ENCODE results near the gene RPL10A.

RPL10A gene

GRCh38 chr6:35483893-35484645 is 15.9 kb downstream of the RPL10A start:
- Histone ChIP-seq H3K4me3 (no peak overlapping the region), H4K20me1 (no peaks in the 10 kb centered on the region), H3K4me2 (no peak overlapping the region), H3K9ac (no peak overlapping the region), H3K27ac (no peak overlapping the region), H3K27me3 (no peaks in the 10 kb centered on the region), H3K9me3 (no peaks in the 10 kb centered on the region), H3K36me3 (no peaks in the 10 kb centered on the region), H3K4me1 (peaks cover 24% of the 10 kb centered on the region)
- no peak for TF ChIP-seq Cebpa-rat (IDR thresholded peaks at IDR 0.05)

DNA sequence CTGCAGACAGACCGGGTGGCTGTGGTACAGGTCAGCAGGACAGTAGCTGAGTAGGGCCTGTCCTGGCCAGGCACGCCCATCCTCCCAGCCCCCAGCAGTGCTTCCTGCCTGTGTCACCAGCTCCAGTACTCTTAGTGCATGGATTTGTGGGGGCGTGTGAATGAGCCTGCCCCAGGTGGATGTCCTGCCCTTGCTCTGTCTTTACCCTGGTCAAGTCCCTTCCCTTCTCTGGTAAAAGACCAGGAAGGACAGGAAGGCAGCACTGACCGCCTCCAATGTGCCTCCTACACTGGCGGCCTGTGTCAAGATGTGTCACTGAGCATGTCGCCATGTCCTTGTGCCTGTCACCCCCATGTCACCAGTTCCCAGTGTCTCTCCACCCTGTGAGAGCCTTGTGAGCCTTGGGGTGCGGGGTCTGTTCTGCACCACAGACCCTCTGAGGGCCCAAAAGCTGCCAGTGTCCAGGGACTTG is 16.8 kb downstream of the RPL10A start:
- H3K4me3 ChIP-seq, result no peak overlapping the region
- no peak overlapping the region for H3K9ac ChIP-seq
- no peaks in the 10 kb centered on the region for H4K20me1 ChIP-seq
- no peak for TF ChIP-seq Cebpa-rat (IDR thresholded peaks at IDR 0.05)
- no peak overlapping the region for H3K4me2 ChIP-seq
- peaks cover 20% of the 10 kb centered on the region for H3K4me1 ChIP-seq
- H3K27me3 ChIP-seq, result no peaks in the 10 kb centered on the region
- no peaks in the 10 kb centered on the region for H3K36me3 ChIP-seq
- H3K9me3 ChIP-seq, result no peaks in the 10 kb centered on the region
- no peak overlapping the region for H3K27ac ChIP-seq

DNA sequence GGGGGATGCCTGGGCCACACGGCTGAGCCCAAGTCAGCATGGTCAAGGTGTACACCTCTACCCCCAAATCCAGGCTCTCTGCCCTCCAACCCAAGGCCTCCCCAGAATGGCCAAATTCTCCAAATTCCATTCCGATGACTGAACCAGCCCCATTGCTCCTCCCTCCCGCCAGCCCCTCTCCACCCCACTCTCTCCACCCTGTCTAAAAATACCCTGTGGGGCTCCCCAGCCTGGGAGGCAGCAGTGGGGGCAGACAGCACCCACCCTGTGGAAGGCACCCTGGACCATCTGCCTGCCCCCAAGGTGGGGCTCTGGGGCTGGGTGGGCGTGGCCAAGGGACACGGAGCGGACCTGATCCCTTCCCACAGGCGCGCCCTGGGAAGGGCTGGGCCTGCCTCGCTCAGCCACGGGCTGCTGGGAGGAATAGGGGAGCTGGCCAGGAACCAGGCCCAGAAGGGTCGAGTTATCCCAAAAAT is 17.2 kb downstream of the RPL10A start:
- Histone ChIP-seq H3K4me2 (no peak overlapping the region), H3K9me3 (no peaks in the 10 kb centered on the region), H3K4me3 (no peak overlapping the region), H3K4me1 (peaks cover 22% of the 10 kb centered on the region), H3K36me3 (no peaks in the 10 kb centered on the region), H3K27ac (no peak overlapping the region), H3K9ac (no peak overlapping the region), H3K27me3 (no peaks in the 10 kb centered on the region), H4K20me1 (no peaks in the 10 kb centered on the region)
- TF ChIP-seq Cebpa-rat (IDR thresholded peaks at IDR 0.05), result no peak

- no peak overlapping the region for H3K4me2 ChIP-seq
- H4K20me1 ChIP-seq, result peaks cover 2% of the 10 kb centered on the region; the same call in 1 of the 2 replicates
- H3K36me3 ChIP-seq, result no peaks in the 10 kb centered on the region
- peaks cover 30% of the 10 kb centered on the region for H3K4me1 ChIP-seq
- no peaks in the 10 kb centered on the region for H3K27me3 ChIP-seq
- no peak overlapping the region for H3K4me3 ChIP-seq
- no peak overlapping the region for H3K9ac ChIP-seq
- H3K9me3 ChIP-seq, result no peaks in the 10 kb centered on the region
- no peak for TF ChIP-seq Cebpa-rat (IDR thresholded peaks at IDR 0.05)
- H3K27ac ChIP-seq, result no peak overlapping the region
Observed at GRCh38 chr6:35486005-35486925, 18.1 kb downstream of the RPL10A start.

- Histone ChIP-seq H3K4me2 (peak overlapping the region; percentile 50), H4K20me1 (peaks cover 18% of the 10 kb centered on the region), H3K9ac (no peak overlapping the region), H3K27ac (no peak overlapping the region; the same call in 1 of the 2 replicates), H3K4me3 (no peak overlapping the region), H3K36me3 (no peaks in the 10 kb centered on the region), H3K27me3 (no peaks in the 10 kb centered on the region), H3K9me3 (no peaks in the 10 kb centered on the region), H3K4me1 (peaks cover 47% of the 10 kb centered on the region)
- TF ChIP-seq Cebpa-rat (IDR thresholded peaks at IDR 0.05), result no peak
Observed at GRCh38 chr6:35487658-35488516, 19.7 kb downstream of the RPL10A start.

DNA sequence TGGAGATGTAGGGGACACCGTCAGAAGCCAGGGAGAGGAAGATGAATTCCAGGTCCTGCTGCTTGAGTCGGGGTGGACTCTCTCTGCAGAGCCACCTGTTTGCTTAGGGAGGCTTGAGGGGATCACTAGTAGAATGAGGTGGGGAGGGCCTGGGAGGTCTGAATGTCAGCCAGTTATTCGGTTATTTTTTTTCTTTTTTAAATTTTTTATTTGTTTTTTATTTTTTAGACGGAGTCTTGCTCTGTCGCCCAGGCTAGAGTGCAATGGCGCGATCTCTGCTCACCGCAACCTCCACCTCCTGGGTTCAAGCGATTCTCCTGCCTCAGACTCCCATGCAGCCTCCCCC is 20.3 kb downstream of the RPL10A start:
- no peaks in the 10 kb centered on the region for H3K27me3 ChIP-seq
- H3K4me1 ChIP-seq, result peaks cover 53% of the 10 kb centered on the region
- H3K4me3 ChIP-seq, result no peak overlapping the region
- H3K9ac ChIP-seq, result no peak overlapping the region
- no peak overlapping the region; the same call in 1 of the 2 replicates for H3K27ac ChIP-seq
- no peaks in the 10 kb centered on the region for H3K36me3 ChIP-seq
- no peaks in the 10 kb centered on the region for H3K9me3 ChIP-seq
- H4K20me1 ChIP-seq, result peaks cover 24% of the 10 kb centered on the region
- no peak for TF ChIP-seq Cebpa-rat (IDR thresholded peaks at IDR 0.05)
- H3K4me2 ChIP-seq, result peak overlapping the region; percentile 50

DNA sequence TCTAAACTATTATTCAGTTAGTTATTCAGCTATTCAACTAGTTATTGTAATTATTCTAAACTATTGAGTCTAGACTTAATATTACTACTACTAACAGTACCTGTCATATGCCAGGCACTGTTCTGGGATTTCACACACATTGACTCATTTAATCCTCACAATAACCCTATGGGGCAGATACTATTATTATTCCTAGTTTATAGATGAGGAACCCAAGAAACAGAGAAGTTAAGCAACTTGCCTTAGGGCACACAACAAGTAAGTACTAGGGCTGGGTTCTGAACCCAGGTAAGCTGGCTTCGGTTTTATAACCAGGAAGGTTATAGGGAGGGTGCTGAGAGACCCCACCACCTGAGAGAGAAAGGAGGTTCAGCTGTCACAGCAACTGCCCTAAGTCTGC is 20.9 kb downstream of the RPL10A start:
- Histone ChIP-seq H3K9ac (no peak overlapping the region), H4K20me1 (peaks cover 30% of the 10 kb centered on the region), H3K36me3 (no peaks in the 10 kb centered on the region), H3K4me1 (peaks cover 58% of the 10 kb centered on the region), H3K4me3 (no peak overlapping the region), H3K27ac (no peak overlapping the region), H3K4me2 (no peak overlapping the region), H3K9me3 (no peaks in the 10 kb centered on the region), H3K27me3 (no peaks in the 10 kb centered on the region)
- no peak for TF ChIP-seq Cebpa-rat (IDR thresholded peaks at IDR 0.05)

DNA sequence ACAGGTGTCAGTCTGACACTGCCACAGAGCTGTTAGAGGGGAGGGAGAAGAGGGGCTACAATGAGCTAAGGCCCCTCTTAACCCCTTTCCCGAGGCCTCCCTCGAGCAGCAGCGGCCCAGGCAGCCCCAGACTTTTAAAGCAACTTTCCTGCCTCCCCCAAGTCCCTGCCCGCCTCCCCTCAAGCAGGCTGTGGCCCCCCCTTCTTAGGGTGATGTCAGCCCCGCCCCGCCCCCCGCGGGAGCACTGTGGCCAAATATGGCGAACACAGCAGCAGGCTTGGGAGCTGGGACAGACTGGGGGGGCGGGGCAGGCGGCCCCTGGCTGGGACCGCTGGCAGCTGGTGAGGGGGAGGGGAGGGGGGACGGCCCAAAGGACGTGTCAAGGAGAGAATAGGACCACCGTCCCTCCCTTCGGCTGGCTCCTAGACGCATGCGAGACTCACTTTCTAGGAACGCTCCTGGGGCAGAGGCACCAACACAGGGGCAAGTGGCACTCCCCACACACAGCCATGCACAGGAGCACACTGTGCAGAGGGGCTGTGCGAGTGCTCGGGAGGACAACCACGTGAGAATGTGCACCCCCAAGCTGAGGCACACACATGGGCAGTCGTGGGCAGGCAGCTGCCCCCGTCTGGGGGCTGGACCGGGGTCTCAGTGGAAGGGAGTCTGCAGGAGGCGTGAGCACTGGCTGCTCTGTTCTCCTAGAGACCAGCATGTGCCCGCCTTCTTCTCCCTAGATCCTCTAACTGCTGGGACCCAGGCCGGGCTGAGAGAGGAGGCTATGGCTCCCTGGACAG is 22.0 kb downstream of the RPL10A start:
- H3K4me2 ChIP-seq, result peak overlapping the region; percentile 51
- no peak overlapping the region for H3K27ac ChIP-seq
- no peaks in the 10 kb centered on the region for H3K9me3 ChIP-seq
- H4K20me1 ChIP-seq, result peaks cover 41% of the 10 kb centered on the region
- no peak overlapping the region for H3K9ac ChIP-seq
- no peak for TF ChIP-seq Cebpa-rat (IDR thresholded peaks at IDR 0.05)
- peaks cover 70% of the 10 kb centered on the region for H3K4me1 ChIP-seq
- no peaks in the 10 kb centered on the region for H3K36me3 ChIP-seq
- H3K27me3 ChIP-seq, result no peaks in the 10 kb centered on the region
- H3K4me3 ChIP-seq, result no peak overlapping the region
